HTR-8/SVneo (cell line): ENCODE results near the gene KRT24.
"Not testable (repeated sequence)": the region's sequence is repeated elsewhere in the genome, so short reads cannot be mapped to it uniquely, and the experiment has no call there.

Experiments
- DNase-seq: peaks from one replicate; pipeline ENCODE4 v3.0.0; 2011; ENCODE audit warnings: low spot score, mixed read lengths; ENCODE audit not compliant: insufficient read length
- FAIRE-seq: peaks from 2 replicates; lab custom pipeline; 2011; peaks lifted over from hg19 to GRCh38; lab: Jason Lieb, UNC

The KRT24 gene

DNA sequence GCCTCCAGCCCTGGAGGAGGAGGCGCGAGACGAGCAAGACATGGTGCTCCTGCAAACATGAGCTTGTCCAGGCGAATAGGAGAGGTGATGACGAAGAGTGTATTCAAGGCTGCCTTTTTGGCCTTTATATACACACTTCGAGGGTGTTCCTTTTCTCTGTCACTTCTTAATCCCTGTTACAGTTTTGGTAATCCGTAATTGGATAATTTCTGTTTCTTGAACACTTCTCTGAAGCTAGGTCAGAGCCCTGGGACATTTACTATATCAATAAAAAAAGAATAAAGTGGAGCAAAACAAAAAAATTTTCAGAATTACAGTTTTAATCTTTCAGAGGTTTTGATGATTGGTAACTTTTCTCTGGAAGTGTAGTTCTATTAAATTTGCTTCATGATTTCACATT lies at the start of gene KRT24:
TSS of gene KRT24 (minus strand) at position 101 of the 400 bp plus-strand sequence. CDS start at position 42, 59 bp downstream.
- DNase-seq (no peak), FAIRE-seq (no peak)

GRCh38 chr17:40751065-40751464 lies 47.5 kb upstream of the KRT24 start:
- no peak for FAIRE-seq
- no peak for DNase-seq

DNA sequence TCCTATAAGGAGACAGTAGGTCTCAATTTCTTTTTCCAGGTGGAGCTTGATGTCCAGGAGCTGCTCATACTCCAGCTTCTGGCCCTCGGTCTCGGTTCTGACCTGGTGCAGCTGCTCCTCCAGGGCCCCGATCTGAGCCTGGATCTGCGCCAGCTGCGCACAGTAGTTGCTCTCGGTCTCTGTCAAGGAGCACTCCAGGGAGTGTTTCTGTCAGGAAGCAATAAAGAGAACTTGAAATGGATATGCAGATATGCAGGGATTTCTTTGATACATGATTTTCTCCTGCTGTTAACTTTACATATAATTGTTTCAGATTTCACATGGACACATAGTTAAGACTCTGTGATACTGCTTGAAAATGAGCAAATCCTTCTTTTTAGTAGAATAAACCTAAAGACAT lies 46.8 kb upstream of the KRT24 start:
- no peak for DNase-seq

DNA sequence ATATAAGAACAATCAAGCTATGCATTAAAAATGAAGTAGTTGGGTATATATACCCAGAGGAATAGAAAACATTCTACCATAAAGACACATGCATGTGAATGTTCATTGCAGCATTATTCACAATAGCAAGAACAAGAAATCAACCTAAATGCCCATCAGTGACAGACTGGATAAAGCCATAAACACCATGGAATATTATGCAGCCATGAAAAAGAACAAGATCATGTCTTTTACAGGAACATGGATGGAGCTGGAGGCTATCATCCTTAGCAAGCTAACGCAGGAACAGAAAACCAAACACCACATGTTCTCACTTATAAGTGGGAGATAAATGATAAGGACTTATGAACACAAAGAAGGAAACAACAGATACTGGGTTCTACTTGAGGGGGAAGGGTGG lies 45.1 kb upstream of the KRT24 start:
- FAIRE-seq, DNase-seq: not testable (repeated sequence)

More for the DNA sequence above, 46.8 kb upstream of the KRT24 start:
- no peak for FAIRE-seq

DNA sequence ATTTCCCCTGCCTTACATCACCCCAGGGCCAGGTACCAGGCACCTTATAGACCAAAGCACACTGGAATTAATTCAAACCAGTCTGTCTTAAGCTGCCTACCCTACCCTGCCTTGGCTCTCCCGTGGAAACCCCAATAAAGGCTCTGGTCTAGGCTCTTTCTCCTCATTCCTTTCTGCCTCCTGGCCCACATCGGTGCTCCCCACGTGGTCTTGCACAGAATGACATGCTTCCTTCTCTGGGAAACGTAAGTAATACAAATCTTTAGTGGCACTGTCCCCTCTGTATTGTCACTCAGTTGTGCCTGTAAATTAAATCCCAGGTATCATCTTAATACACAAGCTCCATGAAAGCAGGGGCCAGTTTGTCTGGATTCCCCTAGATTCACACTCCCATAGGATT lies 35.0 kb upstream of the KRT24 start:
- no peak for FAIRE-seq
- no peak for DNase-seq

- DNase-seq: no peak
- no peak for FAIRE-seq
Measured at GRCh38 chr17:40735016-40735415, 31.5 kb upstream of the KRT24 start.

DNA sequence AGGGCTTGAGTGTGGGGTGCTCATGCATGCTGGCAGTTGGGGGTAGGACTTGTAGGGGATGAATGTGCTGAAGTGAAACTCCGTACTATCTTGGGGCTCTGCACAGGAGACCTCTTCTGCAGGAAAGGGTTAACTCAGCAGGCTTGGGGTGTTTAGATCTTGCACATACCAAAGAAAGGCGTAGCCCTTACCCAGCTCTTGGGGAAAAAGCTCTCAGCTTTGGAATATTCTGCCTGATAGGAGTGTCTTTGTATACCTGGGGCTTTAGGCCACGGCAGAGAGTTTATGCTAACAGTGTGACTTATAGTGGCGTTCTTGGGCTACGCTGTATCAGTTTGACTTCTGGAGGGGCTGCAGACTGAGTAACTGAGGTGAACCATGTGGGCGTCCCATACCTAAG lies 30.5 kb upstream of the KRT24 start:
- no peak for FAIRE-seq

DNA sequence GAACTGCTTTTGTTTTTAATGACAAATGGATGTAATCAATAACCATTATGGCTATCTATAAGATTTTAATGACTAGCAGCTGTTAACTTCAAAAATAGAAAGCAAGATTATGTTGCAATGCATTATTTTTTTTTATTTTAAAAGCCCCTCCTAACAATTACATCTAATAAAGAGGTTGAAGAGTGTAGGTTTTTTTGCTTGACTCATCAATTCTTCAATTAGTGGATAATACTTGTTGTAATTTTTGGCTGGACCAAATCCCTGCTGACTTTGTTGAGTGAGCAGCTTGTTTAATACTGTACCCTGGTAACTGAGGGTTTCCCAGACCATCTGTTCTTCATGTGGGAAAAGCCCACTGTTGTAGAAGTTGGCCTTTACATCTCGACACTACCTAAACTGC lies 27.4 kb upstream of the KRT24 start:
- FAIRE-seq (peak; percentile 31), DNase-seq (no peak)

More for the DNA sequence above, 30.5 kb upstream of the KRT24 start:
- no peak for DNase-seq

GRCh38 chr17:40727447-40728231 lies 24.1 kb upstream of the KRT24 start:
- FAIRE-seq (no peak), DNase-seq (no peak)

- DNase-seq (no peak), FAIRE-seq (no peak)
Measured at GRCh38 chr17:40726919-40727318, 23.4 kb upstream of the KRT24 start.

GRCh38 chr17:40724656-40725055 lies 21.1 kb upstream of the KRT24 start:
- FAIRE-seq (no peak), DNase-seq (no peak)

- FAIRE-seq (no peak), DNase-seq (no peak)
Measured at GRCh38 chr17:40722241-40722640, 18.7 kb upstream of the KRT24 start.

DNA sequence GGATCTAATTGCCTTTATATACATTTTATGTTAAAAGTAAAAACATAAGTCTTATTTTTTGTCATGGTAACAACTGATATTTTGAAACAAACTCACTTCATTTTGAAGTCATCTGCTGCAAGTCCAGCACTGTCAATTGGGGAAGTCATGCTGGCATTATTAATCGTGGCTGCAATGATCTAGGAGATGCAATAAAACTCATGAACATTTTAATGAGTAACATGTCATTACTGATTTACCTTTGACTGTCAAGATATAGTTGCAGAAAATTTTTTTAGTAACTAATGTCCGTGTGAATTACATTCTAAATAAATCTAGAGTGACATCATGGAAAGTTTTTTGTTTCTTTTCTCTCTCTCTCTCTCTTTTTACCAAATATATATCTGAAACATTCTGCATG lies 17.3 kb upstream of the KRT24 start:
- FAIRE-seq (no peak), DNase-seq (no peak)

DNA sequence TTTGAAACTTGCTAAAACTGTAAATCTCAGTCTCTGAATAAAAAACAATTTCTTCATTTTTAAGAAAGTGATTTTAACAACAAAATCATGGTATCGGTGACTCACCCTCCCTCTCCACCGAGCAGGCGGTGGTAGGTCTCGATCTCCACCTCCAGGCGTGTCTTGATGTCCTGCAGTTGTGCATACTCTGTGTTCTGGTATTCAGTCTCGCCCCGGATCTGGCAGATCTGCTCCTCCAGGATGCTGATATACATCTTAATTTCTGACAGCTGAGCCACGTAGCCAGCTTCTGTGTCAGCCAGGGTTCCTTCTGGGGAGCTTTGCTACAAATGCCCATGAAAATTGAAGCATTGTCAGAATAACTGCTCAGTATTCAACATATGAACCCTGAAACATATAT lies 15.4 kb upstream of the KRT24 start:
- DNase-seq (no peak), FAIRE-seq (no peak)

DNA sequence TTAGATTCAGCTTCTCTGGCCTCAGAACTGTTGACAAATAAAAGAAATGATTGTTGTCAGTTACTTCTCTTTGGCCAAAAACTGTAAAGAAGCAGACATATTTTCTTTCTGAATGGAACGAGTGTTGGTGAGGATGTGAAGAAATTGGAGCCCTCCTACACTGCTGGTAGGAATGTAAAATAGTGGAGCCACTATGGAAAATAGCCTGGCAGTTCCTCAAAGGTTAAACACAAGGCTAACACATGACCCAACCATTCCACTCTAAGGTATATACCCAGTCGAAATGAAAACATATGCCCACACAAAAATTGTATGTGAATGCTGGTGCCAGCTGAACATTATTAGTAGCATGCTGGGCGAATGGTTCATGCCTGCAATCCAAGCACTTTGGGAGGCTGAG lies 14.2 kb upstream of the KRT24 start:
- FAIRE-seq (no peak), DNase-seq (no peak)

- DNase-seq: no peak
- FAIRE-seq: no peak
Measured at GRCh38 chr17:40714473-40714872, 10.9 kb upstream of the KRT24 start.

DNA sequence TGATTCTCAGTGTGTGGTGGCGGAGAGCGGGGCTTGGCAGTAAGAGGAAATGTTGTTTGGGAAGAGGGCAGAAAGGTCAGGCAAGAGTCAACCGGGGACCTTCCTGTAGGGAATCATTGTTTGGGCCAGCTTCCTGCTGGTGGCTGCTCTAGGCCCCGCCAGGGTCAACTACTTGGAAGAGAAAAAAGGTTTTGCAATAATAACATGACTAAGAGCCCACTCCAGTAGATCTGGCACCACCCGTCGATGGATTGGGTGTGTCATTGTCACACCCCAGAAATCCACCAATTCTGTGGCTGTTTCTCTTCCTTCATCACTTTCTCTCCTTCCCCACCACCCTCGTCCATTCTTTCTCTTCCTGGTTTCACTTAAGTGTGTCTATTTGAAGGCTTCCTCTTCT lies 4.2 kb upstream of the KRT24 start:
- no peak for DNase-seq
- no peak for FAIRE-seq

DNA sequence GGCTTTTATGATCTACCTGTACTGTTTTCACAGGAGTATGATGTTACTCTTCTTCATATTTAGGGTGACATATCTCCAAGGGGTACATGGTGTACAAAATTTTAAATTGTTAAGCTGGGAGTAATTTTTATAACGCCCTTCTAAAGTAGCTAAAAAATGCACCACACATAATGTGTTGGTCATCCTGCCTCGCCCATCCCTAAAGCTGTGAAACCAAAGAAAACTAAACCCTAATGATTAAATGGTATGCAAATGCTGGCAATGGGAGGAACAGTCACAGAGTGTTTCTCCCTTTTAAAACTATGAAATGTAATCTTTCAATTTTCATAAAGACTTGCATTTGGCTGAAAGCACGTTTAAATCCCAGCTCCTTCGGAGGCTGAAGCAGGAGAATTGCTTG lies 2.0 kb upstream of the KRT24 start:
- FAIRE-seq: no peak
- DNase-seq: no peak

- no peak for FAIRE-seq
- DNase-seq: no peak
Measured at GRCh38 chr17:40702271-40702670, 1.3 kb downstream of the KRT24 start.

DNA sequence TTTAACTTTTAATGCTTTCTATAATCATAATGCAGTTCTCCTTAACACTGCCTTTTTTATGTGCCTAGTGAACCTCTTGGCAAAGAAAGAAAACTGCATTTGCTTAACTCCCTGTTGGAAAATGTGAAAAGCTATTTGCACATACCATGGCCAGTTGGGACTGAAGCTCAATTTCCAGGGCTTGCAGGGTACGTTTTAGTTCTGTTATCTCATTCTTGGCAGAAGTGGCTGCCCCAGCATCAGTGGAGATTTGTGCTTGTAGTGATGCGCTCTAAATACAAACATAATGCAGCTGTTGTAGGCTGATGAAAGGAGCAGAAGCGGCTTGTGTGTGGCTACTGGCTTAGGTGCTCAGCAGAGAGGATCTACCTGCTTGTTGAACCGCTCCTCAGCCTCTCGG lies 3.7 kb downstream of the KRT24 start:
- FAIRE-seq (no peak), DNase-seq (no peak)

DNA sequence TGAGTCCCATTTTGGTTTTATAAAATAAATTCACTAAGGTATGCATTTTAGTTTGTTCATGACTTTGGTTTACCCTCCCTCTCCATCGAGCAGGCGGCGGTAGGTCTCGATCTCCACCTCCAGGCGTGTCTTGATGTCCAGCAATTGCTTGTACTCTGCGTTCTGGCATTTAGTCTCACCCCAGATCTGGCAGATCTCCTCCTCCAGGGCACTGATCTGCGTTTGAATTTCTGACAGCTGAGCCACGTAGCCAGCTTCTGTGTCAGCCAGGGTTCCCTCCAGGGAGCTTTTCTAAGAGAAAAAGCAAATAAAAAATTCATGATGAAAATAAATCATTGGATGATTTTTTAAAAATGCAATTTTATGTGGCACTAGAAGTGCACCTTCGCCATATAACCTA lies 4.2 kb downstream of the KRT24 start:
- DNase-seq (no peak), FAIRE-seq (no peak)

DNA sequence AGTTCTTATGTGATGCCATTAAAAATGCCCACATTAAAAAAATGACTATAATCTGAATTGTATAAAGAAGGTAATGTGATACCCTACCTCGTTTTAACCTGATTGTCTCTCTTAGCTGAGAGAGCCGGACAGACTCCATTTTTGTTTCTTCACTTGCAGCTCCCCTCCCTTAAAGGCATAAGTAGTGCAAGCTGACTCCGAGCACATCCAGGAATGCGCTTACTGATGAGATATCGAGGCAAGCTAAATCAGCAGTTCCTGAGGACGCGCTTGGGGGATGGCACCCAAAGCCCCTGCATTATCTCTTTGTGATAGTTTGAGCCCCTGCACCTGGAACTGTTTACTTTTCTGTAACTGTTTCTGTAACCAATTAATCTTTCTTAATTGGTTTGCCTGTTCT lies 6.3 kb downstream of the KRT24 start:
- no peak for DNase-seq
- FAIRE-seq: no peak
